Articular chondrocyte of knee joint (primary cell): Measurements from ENCODE around the gene CEP135. TPM values are rescaled to one million over a fixed set of nuclear protein-coding genes. Genes with fewer than 3 reads are reported as not detected.

Experiments used
- total RNA-seq: library from RNA; depleted of rRNA; stranded (reverse); fragments of >200 nt; gene quantifications from 2 replicates; pipeline ENCODE4 v1.2.3, GENCODE V29; 2012

Gene CEP135
- total RNA-seq, result 8.0 and 9.3 TPM in 2 replicates

DNA sequence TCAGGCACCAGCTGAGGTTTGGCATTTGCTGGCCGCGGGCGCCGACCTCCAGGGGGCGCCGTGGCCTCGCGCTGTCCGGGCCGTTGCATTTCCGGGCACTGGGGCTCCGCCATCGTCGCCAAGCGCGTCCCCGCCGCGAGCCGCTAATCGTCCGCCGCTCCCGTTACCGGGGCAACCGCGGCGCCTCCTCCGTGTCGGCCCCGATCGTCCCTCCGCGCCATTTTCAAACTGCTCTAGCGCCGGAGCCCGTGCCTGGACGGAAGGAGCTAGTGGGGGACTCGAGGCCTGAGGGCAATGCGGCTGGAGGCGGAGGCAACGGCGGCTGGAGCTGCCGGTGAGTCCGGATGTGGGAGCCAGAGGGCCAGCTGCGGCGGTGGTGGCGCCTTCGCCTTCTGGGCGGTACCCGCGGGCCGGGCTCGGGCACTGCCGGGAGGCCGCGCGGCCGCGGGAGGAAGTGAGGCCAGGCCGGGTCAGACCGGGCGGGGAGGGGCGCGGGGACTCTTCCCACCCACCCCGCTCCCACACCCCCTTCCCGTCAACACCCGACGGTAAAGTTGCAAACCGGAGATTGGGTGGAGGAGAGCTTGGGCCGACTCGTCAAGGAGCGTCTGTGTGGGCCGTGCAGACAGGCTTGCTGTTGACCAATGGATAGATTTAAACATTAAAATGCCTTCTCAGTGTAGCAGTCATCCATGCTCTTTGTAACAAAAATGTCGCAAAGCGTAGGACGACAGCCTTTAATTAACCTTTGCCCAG lies at the start of gene CEP135:
TSS of gene CEP135 (plus strand) at position 220 of the 756 bp plus-strand sequence. CDS start 3,186 bp downstream, outside the sequence.

Other genes starting within 250 kb of the CEP135 start
- gene EXOC1L, start 129.2 kb upstream of the CEP135 start, total RNA-seq, result not detected in 2 replicates
- gene EXOC1, start 95.3 kb upstream of the CEP135 start, total RNA-seq, result 61.0 and 70.6 TPM in 2 replicates